ENCODE results near the gene PLXNC1. TPM values are rescaled to one million over a fixed set of nuclear protein-coding genes. Genes with fewer than 3 reads are reported as not detected.

The PLXNC1 gene
- total RNA-seq, 6 experiments from 2014 or later, result 0.18 to 0.40 (median 0.22) TPM

DNA sequence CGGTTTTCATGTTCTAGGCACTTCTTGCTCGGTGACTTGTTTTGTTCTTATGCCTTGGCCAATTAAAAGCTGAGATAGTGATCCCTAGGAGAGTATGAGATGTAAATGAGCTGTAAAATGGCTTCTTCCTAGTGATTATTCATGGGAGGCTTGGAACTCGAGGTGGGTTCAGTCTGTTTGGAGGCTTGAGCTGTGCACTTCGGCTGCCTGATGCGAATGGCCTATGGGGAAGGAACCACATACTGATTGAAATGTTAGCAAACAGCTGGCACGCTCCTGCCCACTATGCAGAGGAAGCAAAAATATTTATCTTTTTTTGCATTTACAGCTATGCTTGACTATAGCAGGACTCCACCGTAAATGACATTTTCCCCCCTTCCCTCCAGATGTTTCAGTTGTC lies 75.5 kb downstream of the PLXNC1 start:
- Mint-ChIP-seq H3K27ac (no peak overlapping the region), H3K4me3 (no peak overlapping the region), H3K9me3 (no peaks in the 10 kb centered on the region), H3K4me1 (ENCODE audit: low read depth) (no peaks in the 10 kb centered on the region), H3K36me3 (ENCODE audit: low read depth) (no peaks in the 10 kb centered on the region), H3K27me3 (ENCODE audit: insufficient read depth) (peaks cover 39% of the 10 kb centered on the region)
- TF ChIP-seq, protein P1, sequence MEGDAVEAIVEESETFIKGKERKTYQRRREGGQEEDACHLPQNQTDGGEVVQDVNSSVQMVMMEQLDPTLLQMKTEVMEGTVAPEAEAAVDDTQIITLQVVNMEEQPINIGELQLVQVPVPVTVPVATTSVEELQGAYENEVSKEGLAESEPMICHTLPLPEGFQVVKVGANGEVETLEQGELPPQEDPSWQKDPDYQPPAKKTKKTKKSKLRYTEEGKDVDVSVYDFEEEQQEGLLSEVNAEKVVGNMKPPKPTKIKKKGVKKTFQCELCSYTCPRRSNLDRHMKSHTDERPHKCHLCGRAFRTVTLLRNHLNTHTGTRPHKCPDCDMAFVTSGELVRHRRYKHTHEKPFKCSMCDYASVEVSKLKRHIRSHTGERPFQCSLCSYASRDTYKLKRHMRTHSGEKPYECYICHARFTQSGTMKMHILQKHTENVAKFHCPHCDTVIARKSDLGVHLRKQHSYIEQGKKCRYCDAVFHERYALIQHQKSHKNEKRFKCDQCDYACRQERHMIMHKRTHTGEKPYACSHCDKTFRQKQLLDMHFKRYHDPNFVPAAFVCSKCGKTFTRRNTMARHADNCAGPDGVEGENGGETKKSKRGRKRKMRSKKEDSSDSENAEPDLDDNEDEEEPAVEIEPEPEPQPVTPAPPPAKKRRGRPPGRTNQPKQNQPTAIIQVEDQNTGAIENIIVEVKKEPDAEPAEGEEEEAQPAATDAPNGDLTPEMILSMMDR (IDR thresholded peaks at IDR 0.05), result no peak
- no peak for DNase-seq

- Mint-ChIP-seq H3K4me3 (no peak overlapping the region), H3K9me3 (no peaks in the 10 kb centered on the region), H3K36me3 (ENCODE audit: low read depth) (no peaks in the 10 kb centered on the region), H3K27me3 (ENCODE audit: insufficient read depth) (peaks cover 35% of the 10 kb centered on the region), H3K27ac (no peak overlapping the region), H3K4me1 (ENCODE audit: low read depth) (peaks cover 5% of the 10 kb centered on the region; the same call in 1 of the 2 replicates)
- TF ChIP-seq, protein P1 (IDR thresholded peaks at IDR 0.05), result no peak
- no peak for DNase-seq
These were observed 77.1 kb downstream of the PLXNC1 start for GRCh38 chr12:94225506-94225905.

GRCh38 chr12:94225947-94226630 lies 77.7 kb downstream of the PLXNC1 start:
- Mint-ChIP-seq H3K4me1 (ENCODE audit: low read depth) (peaks cover 11% of the 10 kb centered on the region; the same call in 1 of the 2 replicates), H3K27me3 (ENCODE audit: insufficient read depth) (peaks cover 31% of the 10 kb centered on the region), H3K27ac (no peak overlapping the region), H3K9me3 (no peaks in the 10 kb centered on the region), H3K4me3 (no peak overlapping the region), H3K36me3 (ENCODE audit: low read depth) (no peaks in the 10 kb centered on the region)
- TF ChIP-seq, protein P1 (IDR thresholded peaks at IDR 0.05), result no peak
- DNase-seq, result no peak

GRCh38 chr12:94227066-94227465 lies 78.7 kb downstream of the PLXNC1 start:
- no peaks in the 10 kb centered on the region for H3K9me3 Mint-ChIP-seq
- TF ChIP-seq, protein P1 (IDR thresholded peaks at IDR 0.05), result no peak
- DNase-seq, result no peak
- H3K27ac Mint-ChIP-seq, result no peak overlapping the region
- no peak overlapping the region for H3K4me3 Mint-ChIP-seq
- H3K36me3 Mint-ChIP-seq (ENCODE audit: low read depth), result no peaks in the 10 kb centered on the region
- H3K27me3 Mint-ChIP-seq (ENCODE audit: insufficient read depth), result peaks cover 26% of the 10 kb centered on the region
- peaks cover 13% of the 10 kb centered on the region; the same call in 1 of the 2 replicates for H3K4me1 Mint-ChIP-seq (ENCODE audit: low read depth)

DNA sequence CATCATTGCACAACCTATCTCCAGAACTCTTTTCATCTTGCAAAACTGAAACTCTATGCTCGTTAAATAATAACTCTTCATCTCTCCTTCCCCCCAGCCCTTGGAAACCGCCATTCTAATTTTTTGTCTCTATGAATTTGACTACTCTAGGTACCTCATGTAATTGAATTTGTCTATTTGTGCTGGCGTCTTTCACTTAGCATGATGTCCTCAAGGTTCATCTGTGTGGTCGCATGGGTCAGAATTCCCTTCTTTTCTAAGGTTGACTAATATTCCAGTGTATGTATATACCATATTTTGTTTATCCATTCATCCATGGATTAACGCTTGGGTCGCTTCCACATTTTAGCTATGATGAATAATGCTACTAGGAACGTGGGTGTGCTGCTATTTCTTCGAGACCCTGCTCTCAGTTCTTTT lies 80.1 kb downstream of the PLXNC1 start:
- no peaks in the 10 kb centered on the region for H3K9me3 Mint-ChIP-seq
- peaks cover 13% of the 10 kb centered on the region; the same call in 1 of the 2 replicates for H3K4me1 Mint-ChIP-seq (ENCODE audit: low read depth)
- H3K36me3 Mint-ChIP-seq (ENCODE audit: low read depth), result no peaks in the 10 kb centered on the region
- no peak overlapping the region for H3K27ac Mint-ChIP-seq
- TF ChIP-seq, protein P1 (IDR thresholded peaks at IDR 0.05), result no peak
- DNase-seq, result no peak
- H3K27me3 Mint-ChIP-seq (ENCODE audit: insufficient read depth), result peaks cover 31% of the 10 kb centered on the region
- no peak overlapping the region for H3K4me3 Mint-ChIP-seq
